Umbilical cord (tissue), 2 donors: Measurements from ENCODE around the gene CA11. TPM values are rescaled to one million over a fixed set of nuclear protein-coding genes. Genes with fewer than 3 reads are reported as not detected.
A peak's percentile ranks its signal among the peaks of the same experiment; 100 is the strongest.
"Not testable (repeated sequence)": the region's sequence is repeated elsewhere in the genome, so short reads cannot be mapped to it uniquely, and the experiment has no call there.

Experiments used
- DNase-seq: peaks from one replicate; pipeline ENCODE4 v3.0.0-alpha.2; 2015; ENCODE audit warnings: low spot score
- total RNA-seq: library from RNA; depleted of rRNA; stranded (reverse); fragments of >200 nt; gene quantifications from one replicate; pipeline ENCODE4 v1.2.3, GENCODE V29; 2014; ENCODE audit warnings: low replicate concordance; ENCODE audit not compliant: insufficient read depth

CA11 gene
- total RNA-seq, 1 donor from 2014 or later = not detected

- DNase-seq = no peak
These were observed 3.1 kb downstream of the CA11 start for GRCh38 chr19:48642862-48643261.

- DNase-seq = no peak
These were observed 4.1 kb downstream of the CA11 start for GRCh38 chr19:48641850-48642249.

- DNase-seq = no peak
These were observed 6.3 kb downstream of the CA11 start for GRCh38 chr19:48639483-48640375.

- no peak for DNase-seq
These were observed 7.1 kb downstream of the CA11 start for GRCh38 chr19:48638831-48639381.

GRCh38 chr19:48637948-48638830 lies 7.8 kb downstream of the CA11 start:
- DNase-seq = peak; percentile 94

- DNase-seq = peak; percentile 100
These were observed 8.5 kb downstream of the CA11 start for GRCh38 chr19:48637449-48637947.

GRCh38 chr19:48636859-48637448 lies 9.0 kb downstream of the CA11 start, which contains the start of gene DBP:
Gene DBP (minus strand): TSS chr19:48637379. CDS start chr19:48636994, 385 bp downstream.
- no peak for DNase-seq

- DNase-seq = no peak
These were observed 9.8 kb downstream of the CA11 start for GRCh38 chr19:48635966-48636858.

GRCh38 chr19:48635263-48635965 lies 10.6 kb downstream of the CA11 start:
- no peak for DNase-seq

GRCh38 chr19:48634424-48635262 lies 11.3 kb downstream of the CA11 start:
- peak; percentile 94 for DNase-seq

- DNase-seq = no peak
These were observed 12.0 kb downstream of the CA11 start for GRCh38 chr19:48634036-48634342.

GRCh38 chr19:48633148-48634035 lies 12.6 kb downstream of the CA11 start:
- no peak for DNase-seq

GRCh38 chr19:48632692-48633147 lies 13.3 kb downstream of the CA11 start:
- DNase-seq = no peak

- not testable (repeated sequence) for DNase-seq
These were observed 13.7 kb downstream of the CA11 start for GRCh38 chr19:48632286-48632685.

- no peak for DNase-seq
These were observed 14.8 kb downstream of the CA11 start for GRCh38 chr19:48631225-48631624.

GRCh38 chr19:48630296-48631063 lies 15.5 kb downstream of the CA11 start:
- peak; percentile 78 for DNase-seq
